Pulmonary artery endothelial cell (primary cell): ENCODE results near the gene TSHZ1. TPM values are rescaled to one million over a fixed set of nuclear protein-coding genes. Genes with fewer than 3 reads are reported as not detected.

Source experiments
- DNase-seq: peaks from one replicate; pipeline ENCODE4 v3.0.0-alpha.2; 2011; ENCODE audit warnings: low read depth, low spot score
- total RNA-seq: library from RNA; depleted of rRNA; stranded (reverse); fragments of >200 nt; gene quantifications from 2 replicates; pipeline ENCODE4 v1.2.3, GENCODE V29; 2014

Gene TSHZ1
- total RNA-seq, 1 donor from 2014 or later: 3.7 TPM

- DNase-seq: no peak
These were observed 57.7 kb downstream of the TSHZ1 start for GRCh38 chr18:75268364-75268646.

- DNase-seq: no peak
These were observed 58.6 kb downstream of the TSHZ1 start for GRCh38 chr18:75269124-75269680.

GRCh38 chr18:75269696-75270095 lies 59.1 kb downstream of the TSHZ1 start:
- DNase-seq: no peak

GRCh38 chr18:75271952-75272351 lies 61.4 kb downstream of the TSHZ1 start:
- DNase-seq: no peak

GRCh38 chr18:75273817-75274216 lies 63.2 kb downstream of the TSHZ1 start:
- no peak for DNase-seq

GRCh38 chr18:75275226-75275625 lies 64.6 kb downstream of the TSHZ1 start:
- no peak for DNase-seq

GRCh38 chr18:75276818-75277609 lies 66.4 kb downstream of the TSHZ1 start:
- no peak for DNase-seq

GRCh38 chr18:75277610-75277928 lies 67.0 kb downstream of the TSHZ1 start:
- DNase-seq: no peak

- no peak for DNase-seq
These were observed 68.8 kb downstream of the TSHZ1 start for GRCh38 chr18:75279381-75279780.

GRCh38 chr18:75280427-75281280 lies 70.1 kb downstream of the TSHZ1 start:
- peak; percentile 61 for DNase-seq

GRCh38 chr18:75282746-75283145 lies 72.1 kb downstream of the TSHZ1 start:
- no peak for DNase-seq

- DNase-seq: no peak
These were observed 73.1 kb downstream of the TSHZ1 start for GRCh38 chr18:75283731-75284130.

GRCh38 chr18:75284566-75284965 lies 74.0 kb downstream of the TSHZ1 start:
- DNase-seq: no peak

GRCh38 chr18:75285876-75286275 lies 75.3 kb downstream of the TSHZ1 start:
- DNase-seq: no peak

GRCh38 chr18:75287006-75287405 lies 76.4 kb downstream of the TSHZ1 start:
- DNase-seq: no peak

GRCh38 chr18:75287700-75288099 lies 77.1 kb downstream of the TSHZ1 start:
- no peak for DNase-seq

GRCh38 chr18:75289761-75290160 lies 79.2 kb downstream of the TSHZ1 start:
- no peak for DNase-seq

GRCh38 chr18:75290737-75291358 lies 80.3 kb downstream of the TSHZ1 start:
- no peak for DNase-seq

- no peak for DNase-seq
These were observed 80.9 kb downstream of the TSHZ1 start for GRCh38 chr18:75291460-75291859.

GRCh38 chr18:75293591-75293990 lies 83.0 kb downstream of the TSHZ1 start:
- DNase-seq: no peak

- no peak for DNase-seq
These were observed 87.1 kb downstream of the TSHZ1 start for GRCh38 chr18:75297731-75298130.
